Testis (tissue), 5 donors: ENCODE measurements around the gene TMOD2. TPM values are rescaled to one million over a fixed set of nuclear protein-coding genes. Genes with fewer than 3 reads are reported as not detected.
A peak's percentile ranks its signal among the peaks of the same experiment; 100 is the strongest.

Source experiments
- DNase-seq: peaks from one replicate; pipeline ENCODE4 v3.0.0-alpha.2; 2019
- H3K27ac ChIP-seq, 2 donors: fragments of 200-600 bp; sonication (generic); one replicate each; pipeline ENCODE4 v1.5.1; 2019
- H3K27me3 ChIP-seq: fragments of 200-600 bp; sonication (generic); one replicate; pipeline ENCODE4 v1.5.1; 2019
- H3K36me3 ChIP-seq: fragments of 200-600 bp; sonication (generic); one replicate; pipeline ENCODE4 v1.5.1; 2017; ENCODE audit warnings: low read depth; ENCODE audit errors: missing control alignments
- H3K4me1 ChIP-seq: fragments of 200-600 bp; sonication (generic); one replicate; pipeline ENCODE4 v1.5.1; 2019
- H3K4me3 ChIP-seq, 2 donors: fragments of 200-600 bp; sonication (generic); one replicate each; pipeline ENCODE4 v1.5.1; 2017 to 2019
- H3K9me3 ChIP-seq: fragments of 200-600 bp; sonication (generic); one replicate; pipeline ENCODE4 v1.5.1; 2017
- POLR2A ChIP-seq: fragments of 450-650 bp; IDR thresholded peaks from one replicate; pipeline ENCODE4 v1.6.1; 2017; ENCODE audit warnings: antibody characterized with exemption, mild to moderate bottlenecking, moderate library complexity
- WGBS, 2 donors: methylation state at CpG; one replicate each; pipeline ENCODE4 v1.1.5; 2018; 5-methylcytosine and 5-hydroxymethylcytosine counted together
- intact Hi-C: fragments of 100-400 bp; cut with DNase I; formaldehyde crosslinking; loops from one replicate; pipeline ENCODE4 v1.15.1; 2023; ENCODE audit warnings: low total_unique reads
- long read RNA-seq, 2 donors: transcript quantifications; one replicate each; lab custom pipeline, GENCODE V29; 2026
- polyA plus RNA-seq: library from polyadenylated mRNA; stranded (reverse); fragments of 350-450 nt; fragmentation: Illumina TruSeq; extraction: RNeasy Lipid Tissue Mini Kit (QIAGEN cat#74804); gene quantifications from one replicate; pipeline ENCODE4 v1.2.3, GENCODE V29; 2014; ENCODE audit warnings: low read depth, low replicate concordance; ENCODE audit not compliant: insufficient read depth
- total RNA-seq, 2 donors: library from RNA; depleted of rRNA; stranded (reverse); fragments of >200 nt; gene quantifications; one replicate each; pipeline ENCODE4 v1.2.3, GENCODE V29; 2016
- TF ChIP-seq, protein P1 (sequence below), 3 experiments: fragments of 450-650 bp in 2 of 3; fragments of 200-600 bp in 1 of 3; sonication (generic) in 1 of 3; IDR thresholded peaks; one replicate each; pipeline ENCODE4 v1.5.1; 2016 to 2019; ENCODE audit warnings: antibody characterized with exemption in 3 of 3, mild to moderate bottlenecking in 2 of 3, moderate library complexity in 1 of 3

TMOD2 gene
- total RNA-seq, result 1 to 10 TPM; 5.8 to 5.9 TPM
- polyA plus RNA-seq, result 6.4 TPM
- long read RNA-seq, donor 1, full-length matches to known transcripts, result 3 of 3 reads
- long read RNA-seq, donor 1, partial matches to known transcripts, result 0 of 3 reads
- long read RNA-seq, donor 1, other reads (novel, unspliced or antisense), result 0 of 3 reads
- long read RNA-seq, donor 2, result 0 reads

DNA sequence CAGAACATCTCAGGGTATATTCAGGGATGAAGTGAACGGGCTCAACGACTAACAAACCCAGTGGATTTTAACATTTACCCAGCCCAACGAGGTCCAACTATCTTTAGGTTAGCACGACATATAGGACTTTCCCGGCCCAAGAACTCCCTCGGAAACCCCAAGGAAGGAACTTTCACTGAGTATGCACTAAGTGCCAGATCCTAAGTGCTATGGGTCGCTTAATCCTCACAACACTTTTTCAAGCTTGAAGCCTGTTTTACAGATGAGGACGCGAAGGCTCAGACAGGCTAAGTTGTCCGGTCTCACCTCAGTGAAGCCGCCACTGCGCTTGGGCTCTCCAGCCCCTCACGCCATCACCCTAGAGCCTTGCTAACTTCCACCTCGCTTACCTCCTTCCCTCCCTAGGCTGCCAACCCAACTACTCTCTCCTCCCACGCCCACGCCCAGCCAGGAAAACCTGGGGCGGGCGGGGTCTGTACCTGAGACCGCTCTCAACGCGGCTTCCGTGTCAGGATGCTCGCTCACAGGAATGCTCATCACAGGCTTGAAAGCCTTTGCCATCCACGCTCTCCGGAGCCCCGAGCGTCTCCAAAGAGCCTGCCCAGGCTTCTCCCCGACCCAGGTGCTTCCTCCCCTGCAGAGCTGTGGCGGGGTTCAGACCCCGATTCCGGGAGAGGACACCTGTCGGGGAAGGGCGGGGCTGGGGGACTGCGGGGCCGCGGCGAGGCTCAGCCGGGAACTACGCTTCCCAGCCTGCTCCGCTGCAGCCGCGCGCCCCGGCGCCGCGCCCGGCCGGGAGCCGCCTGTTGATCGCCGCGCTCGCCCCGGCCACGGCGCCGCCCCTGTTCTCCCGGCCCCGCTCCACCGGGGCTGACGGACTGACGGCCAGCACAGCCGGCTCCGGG, at the start of gene TMOD2:
TMOD2 (plus strand) TSS at position 806 of the 905 bp plus-strand sequence. CDS start 14,845 bp downstream, outside the sequence.
- Histone ChIP-seq H3K4me3 (peak within 1 kb of the TSS; percentile 59 to 76), H3K27ac (peak within 1 kb of the TSS in 1 of 2 donors; percentile 51), H3K36me3 (no peaks in the 10 kb centered on the region), H3K9me3 (no peaks in the 10 kb centered on the region), H3K4me1 (peaks cover 4% of the 10 kb centered on the region), H3K27me3 (no peaks in the 10 kb centered on the region)
- WGBS, 2 donors, result 6 to 8% methylated on average over 26 to 44 of the region's 65 CpGs
- TF ChIP-seq, protein P1, sequence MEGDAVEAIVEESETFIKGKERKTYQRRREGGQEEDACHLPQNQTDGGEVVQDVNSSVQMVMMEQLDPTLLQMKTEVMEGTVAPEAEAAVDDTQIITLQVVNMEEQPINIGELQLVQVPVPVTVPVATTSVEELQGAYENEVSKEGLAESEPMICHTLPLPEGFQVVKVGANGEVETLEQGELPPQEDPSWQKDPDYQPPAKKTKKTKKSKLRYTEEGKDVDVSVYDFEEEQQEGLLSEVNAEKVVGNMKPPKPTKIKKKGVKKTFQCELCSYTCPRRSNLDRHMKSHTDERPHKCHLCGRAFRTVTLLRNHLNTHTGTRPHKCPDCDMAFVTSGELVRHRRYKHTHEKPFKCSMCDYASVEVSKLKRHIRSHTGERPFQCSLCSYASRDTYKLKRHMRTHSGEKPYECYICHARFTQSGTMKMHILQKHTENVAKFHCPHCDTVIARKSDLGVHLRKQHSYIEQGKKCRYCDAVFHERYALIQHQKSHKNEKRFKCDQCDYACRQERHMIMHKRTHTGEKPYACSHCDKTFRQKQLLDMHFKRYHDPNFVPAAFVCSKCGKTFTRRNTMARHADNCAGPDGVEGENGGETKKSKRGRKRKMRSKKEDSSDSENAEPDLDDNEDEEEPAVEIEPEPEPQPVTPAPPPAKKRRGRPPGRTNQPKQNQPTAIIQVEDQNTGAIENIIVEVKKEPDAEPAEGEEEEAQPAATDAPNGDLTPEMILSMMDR (IDR thresholded peaks at IDR 0.05), result no peak
- peak; percentile 55 for DNase-seq
- intact Hi-C loops, result no loop called here

DNA sequence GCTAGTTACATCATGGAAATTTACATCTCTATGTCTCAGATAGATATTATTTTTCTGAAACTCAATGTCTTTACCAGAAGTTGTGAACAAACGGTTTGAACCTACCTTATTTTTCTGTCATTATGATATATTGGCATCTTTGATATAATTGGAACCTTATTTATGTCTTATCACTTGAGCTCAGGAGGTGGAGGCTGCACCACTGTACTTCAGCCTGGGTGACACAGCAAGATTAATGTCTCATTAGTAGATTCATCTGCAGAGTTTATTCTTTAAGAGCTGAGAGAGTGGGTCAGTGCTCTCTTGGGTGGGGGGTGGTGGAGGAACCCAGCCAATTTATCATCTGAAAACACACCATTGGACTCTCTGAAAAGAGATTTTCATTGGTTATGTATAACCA, 48.7 kb upstream of the TMOD2 start:
- H3K9me3 ChIP-seq, result no peaks in the 10 kb centered on the region
- WGBS, 2 donors, result 51 to 57% methylated on average over 1 of the region's 1 CpG
- no peak overlapping the region for H3K4me3 ChIP-seq
- intact Hi-C loops, result no loop called here
- H3K27ac ChIP-seq, result no peak overlapping the region
- H3K4me1 ChIP-seq, result peaks cover 4% of the 10 kb centered on the region
- no peaks in the 10 kb centered on the region for H3K27me3 ChIP-seq
- DNase-seq, result no peak
- TF ChIP-seq POLR2A, result no peak
- TF ChIP-seq, protein P1 (IDR thresholded peaks at IDR 0.05), result no peak
- H3K36me3 ChIP-seq, result no peaks in the 10 kb centered on the region

DNA sequence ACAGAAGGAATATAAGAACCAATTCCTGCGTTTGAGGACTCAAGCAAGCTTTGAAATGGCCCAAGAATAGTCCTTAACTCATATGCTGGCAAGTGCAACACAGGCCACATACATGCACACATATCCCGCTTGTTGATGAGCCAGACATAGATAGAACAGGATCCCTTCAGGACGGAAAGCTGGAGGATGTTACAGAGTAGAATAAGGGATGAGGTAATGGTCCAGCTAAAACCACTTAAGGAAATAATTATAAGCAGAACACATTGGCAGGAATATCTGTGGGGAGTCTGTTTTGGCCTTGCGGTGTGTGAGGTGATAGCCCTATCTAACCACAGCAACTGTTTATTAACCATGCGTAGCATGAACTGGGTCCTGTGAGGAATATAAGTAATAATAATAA, 45.1 kb upstream of the TMOD2 start:
- no peaks in the 10 kb centered on the region for H3K9me3 ChIP-seq
- peaks cover 4% of the 10 kb centered on the region for H3K4me1 ChIP-seq
- H3K27ac ChIP-seq, result no peak overlapping the region
- H3K27me3 ChIP-seq, result no peaks in the 10 kb centered on the region
- no peak overlapping the region for H3K4me3 ChIP-seq
- intact Hi-C loops, result no loop called here
- no peaks in the 10 kb centered on the region for H3K36me3 ChIP-seq
- no peak for DNase-seq
- TF ChIP-seq, protein P1 (IDR thresholded peaks at IDR 0.05), result no peak
- TF ChIP-seq POLR2A, result no peak
- WGBS, 2 donors, result 64 to 75% methylated on average over 5 of the region's 5 CpGs

DNA sequence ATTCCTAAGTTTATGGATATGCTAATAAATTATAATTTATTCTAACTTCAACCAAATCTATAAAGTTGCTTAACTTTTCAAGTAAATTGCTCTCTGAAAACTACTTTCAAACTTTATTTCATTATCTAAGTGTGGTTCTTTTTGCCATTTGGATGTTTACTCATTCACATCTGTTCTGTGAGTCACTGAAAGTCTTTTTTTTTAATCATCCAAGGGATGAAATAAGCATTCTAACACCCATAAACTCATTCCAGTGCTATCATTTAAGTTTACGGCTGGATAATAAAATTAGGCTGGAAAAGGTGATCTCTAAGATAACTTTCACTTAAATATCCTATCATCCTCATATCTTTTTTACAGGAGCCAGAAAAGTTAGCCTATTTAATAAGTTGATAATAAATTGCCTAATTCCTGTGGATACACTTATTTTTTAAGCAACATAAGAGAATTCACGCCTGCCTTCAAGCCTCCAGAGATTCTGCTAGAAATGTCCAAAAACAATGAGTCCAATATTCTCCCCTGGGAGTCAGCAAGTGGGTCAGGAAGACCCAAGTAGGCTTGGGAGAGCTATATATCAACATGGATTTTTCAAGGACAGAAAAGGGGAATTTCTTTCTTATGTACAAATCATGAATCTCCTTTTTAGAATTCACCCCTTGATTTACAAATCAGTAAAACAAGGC, 44.3 kb upstream of the TMOD2 start:
- WGBS, 2 donors, result 61 to 68% methylated on average over 2 of the region's 2 CpGs
- TF ChIP-seq, protein P1 (IDR thresholded peaks at IDR 0.05), result no peak
- no peak for TF ChIP-seq POLR2A
- no peak for DNase-seq
- no peaks in the 10 kb centered on the region for H3K9me3 ChIP-seq
- intact Hi-C loops, result no loop called here
- no peak overlapping the region for H3K27ac ChIP-seq
- no peaks in the 10 kb centered on the region for H3K27me3 ChIP-seq
- no peak overlapping the region for H3K4me3 ChIP-seq
- H3K4me1 ChIP-seq, result peaks cover 4% of the 10 kb centered on the region
- no peaks in the 10 kb centered on the region for H3K36me3 ChIP-seq
